Neuronal stem cell (in vitro differentiated cells): ENCODE measurements around the gene MYO1E.

Experiments
- DNase-seq: peaks from one replicate; pipeline ENCODE4 v3.0.0-alpha.2; 2013; ENCODE audit warnings: low spot score
- H2AFZ ChIP-seq: one replicate; pipeline ENCODE4 v1.6.1; 2013; ENCODE audit warnings: mild to moderate bottlenecking, low read length, inconsistent platforms
- H2AK5ac ChIP-seq: 2 replicates; pipeline ENCODE4 v1.6.1; 2013; ENCODE audit warnings: low read depth, mild to moderate bottlenecking, inconsistent platforms, low read length, moderate library complexity, mixed read lengths
- H2BK120ac ChIP-seq: 2 replicates; pipeline ENCODE4 v1.6.1; 2013; ENCODE audit warnings: low read depth, mild to moderate bottlenecking, inconsistent platforms, low read length, moderate library complexity, mixed read lengths
- H2BK12ac ChIP-seq: one replicate; pipeline ENCODE4 v1.6.1; 2013; ENCODE audit warnings: low read length, inconsistent platforms
- H2BK15ac ChIP-seq: 2 replicates; pipeline ENCODE4 v1.6.1; 2013; ENCODE audit warnings: mild to moderate bottlenecking, low read length, inconsistent platforms, mixed read lengths
- H2BK5ac ChIP-seq: one replicate; pipeline ENCODE4 v1.6.1; 2013; ENCODE audit warnings: inconsistent platforms, mild to moderate bottlenecking, low read length, moderate library complexity
- H3K14ac ChIP-seq: one replicate; pipeline ENCODE4 v1.6.1; 2013; ENCODE audit warnings: low read length, inconsistent platforms
- H3K18ac ChIP-seq: 2 replicates; pipeline ENCODE4 v1.6.1; 2013; ENCODE audit warnings: low read length, inconsistent platforms
- H3K23ac ChIP-seq: 2 replicates; pipeline ENCODE4 v1.6.1; 2013; ENCODE audit warnings: low read depth, mild to moderate bottlenecking, mixed read lengths, low read length, inconsistent platforms; ENCODE audit not compliant: poor library complexity
- H3K27ac ChIP-seq: replicated peaks from 3 replicates; pipeline ENCODE4 v1.5.1; 2013; ENCODE audit warnings: low read length, inconsistent platforms
- H3K27me3 ChIP-seq, 3 experiments: 2 replicates each; pipeline ENCODE4 v1.6.1; 2013; ENCODE audit warnings: low read length in 3 of 3, mild to moderate bottlenecking in 2 of 3, inconsistent platforms in 1 of 3, low read depth in 1 of 3, mixed read lengths in 1 of 3, moderate library complexity in 1 of 3; ENCODE audit not compliant: control insufficient read depth in 3 of 3, insufficient read depth in 3 of 3
- H3K36me3 ChIP-seq, 2 donors: replicated peaks in 1 of 2; 2 replicates each; pipeline ENCODE4 v1.6.1; 2013; ENCODE audit warnings: low read length in 2 of 2; ENCODE audit not compliant: control insufficient read depth in 2 of 2, insufficient read depth in 2 of 2
- H3K4ac ChIP-seq: 2 replicates; pipeline ENCODE4 v1.6.1; 2013; ENCODE audit warnings: inconsistent platforms, mild to moderate bottlenecking, low read length, moderate library complexity
- H3K4me1 ChIP-seq, 2 donors: 1 replicate in 1 of 2; 2 replicates in 1 of 2; pipeline ENCODE4 v1.6.1; 2013; ENCODE audit warnings: low read length in 2 of 2, low read depth in 1 of 2; ENCODE audit not compliant: control insufficient read depth in 2 of 2, insufficient read depth in 1 of 2
- H3K4me2 ChIP-seq: one replicate; pipeline ENCODE4 v1.6.1; 2013; ENCODE audit warnings: mild to moderate bottlenecking, low read length, inconsistent platforms; ENCODE audit not compliant: insufficient read depth, poor library complexity, severe bottlenecking
- H3K4me3 ChIP-seq, 2 donors: 2 replicates each; pipeline ENCODE4 v1.5.1; 2013; ENCODE audit warnings: low read length in 2 of 2, mild to moderate bottlenecking in 2 of 2, inconsistent platforms in 1 of 2, moderate library complexity in 1 of 2
- H3K79me1 ChIP-seq: one replicate; pipeline ENCODE4 v1.6.1; 2013; ENCODE audit warnings: low read depth, mild to moderate bottlenecking, inconsistent platforms, low read length, moderate library complexity
- H3K9ac ChIP-seq: one replicate; pipeline ENCODE4 v1.6.1; 2013; ENCODE audit warnings: mild to moderate bottlenecking, low read depth, low read length, inconsistent platforms; ENCODE audit not compliant: poor library complexity
- H3K9me3 ChIP-seq, 2 donors: replicated peaks in 1 of 2; 2 replicates each; pipeline versions ENCODE3 to v1.6.1; 2013; ENCODE audit warnings: low read length in 2 of 2, mild to moderate bottlenecking in 2 of 2, inconsistent platforms in 1 of 2, low read depth in 1 of 2, mixed read lengths in 1 of 2, moderate library complexity in 1 of 2; ENCODE audit not compliant: control insufficient read depth in 2 of 2, insufficient read depth in 1 of 2
- H4K8ac ChIP-seq: one replicate; pipeline ENCODE4 v1.6.1; 2013; ENCODE audit warnings: low read depth, mild to moderate bottlenecking, inconsistent platforms, low read length, moderate library complexity
- H4K91ac ChIP-seq: one replicate; pipeline ENCODE4 v1.6.1; 2013; ENCODE audit warnings: low read length, low read depth, mild to moderate bottlenecking, inconsistent platforms; ENCODE audit not compliant: poor library complexity
- WGBS, 2 donors: extraction: QIAGEN DNeasy Blood & Tissue Kit; methylation state at CpG; one replicate each; pipeline ENCODE4 v1.1.7; 2013; ENCODE audit warnings: missing lambda C conversion rate in 2 of 2, mixed read lengths in 1 of 2; ENCODE audit not compliant: insufficient read length in 2 of 2, insufficient replicate concordance in 1 of 2; ENCODE audit errors: extremely low coverage in 2 of 2; 5-methylcytosine and 5-hydroxymethylcytosine counted together

The MYO1E gene

GRCh38 chr15:59222906-59223550, 149.6 kb downstream of the MYO1E start:
- WGBS, 2 donors, result no CpG with 5 or more reads among the region's 11 CpGs

GRCh38 chr15:59221511-59222505, 150.9 kb downstream of the MYO1E start:
- no peak overlapping the region for H3K27ac ChIP-seq

More at GRCh38 chr15:59222906-59223550, 149.6 kb downstream of the MYO1E start:
- Histone ChIP-seq H2AFZ (no peak overlapping the region), H3K36me3 (peaks cover 0 to 34% of the 10 kb centered on the region in 2 donors), H3K14ac (no peak overlapping the region), H3K4me2 (no peak overlapping the region), H3K4me1 (no peaks in the 10 kb centered on the region), H3K18ac (no peak overlapping the region), H2BK120ac (no peak overlapping the region), H3K79me1 (no peaks in the 10 kb centered on the region), H4K8ac (no peak overlapping the region), H2BK5ac (no peak overlapping the region), H2AK5ac (no peak overlapping the region), H2BK12ac (no peak overlapping the region), H3K9ac (no peak overlapping the region), H3K4ac (no peak overlapping the region), H3K27me3 (no peaks in the 10 kb centered on the region), H4K91ac (no peak overlapping the region), H3K9me3 (no peaks in the 10 kb centered on the region), H2BK15ac (no peak overlapping the region), H3K4me3 (no peak overlapping the region), H3K27ac (no peak overlapping the region), H3K23ac (no peak overlapping the region)
- DNase-seq, result no peak

GRCh38 chr15:59218710-59219109, 154.0 kb downstream of the MYO1E start:
- H3K4me2 ChIP-seq, result no peak overlapping the region
- no peak overlapping the region for H4K8ac ChIP-seq
- no peaks in the 10 kb centered on the region for H3K9me3 ChIP-seq
- H3K4me1 ChIP-seq, result no peaks in the 10 kb centered on the region
- H2BK12ac ChIP-seq, result no peak overlapping the region
- H3K23ac ChIP-seq, result no peak overlapping the region
- no peaks in the 10 kb centered on the region for H3K79me1 ChIP-seq
- no peak overlapping the region for H2AK5ac ChIP-seq
- H2BK5ac ChIP-seq, result no peak overlapping the region
- H3K14ac ChIP-seq, result no peak overlapping the region
- no peak overlapping the region for H2AFZ ChIP-seq
- no CpG with 5 or more reads among the region's 3 CpGs for WGBS, 2 donors
- no peaks in the 10 kb centered on the region for H3K27me3 ChIP-seq
- peaks cover 0 to 39% of the 10 kb centered on the region in 2 donors for H3K36me3 ChIP-seq
- H2BK15ac ChIP-seq, result no peak overlapping the region
- no peak overlapping the region for H4K91ac ChIP-seq
- H3K9ac ChIP-seq, result no peak overlapping the region
- H3K4ac ChIP-seq, result no peak overlapping the region
- no peak overlapping the region for H3K4me3 ChIP-seq
- H2BK120ac ChIP-seq, result no peak overlapping the region
- H3K27ac ChIP-seq, result no peak overlapping the region
- H3K18ac ChIP-seq, result no peak overlapping the region
- no peak for DNase-seq

More at GRCh38 chr15:59221511-59222505, 150.9 kb downstream of the MYO1E start:
- no peak overlapping the region for H2AFZ ChIP-seq
- no peak overlapping the region for H2BK120ac ChIP-seq
- H2BK12ac ChIP-seq, result no peak overlapping the region
- no peak overlapping the region for H3K4me3 ChIP-seq
- H3K23ac ChIP-seq, result no peak overlapping the region
- no peak overlapping the region for H3K18ac ChIP-seq
- no peaks in the 10 kb centered on the region for H3K9me3 ChIP-seq
- no peaks in the 10 kb centered on the region for H3K79me1 ChIP-seq
- H3K4me1 ChIP-seq, result no peaks in the 10 kb centered on the region
- H3K4me2 ChIP-seq, result no peak overlapping the region
- WGBS, 2 donors, result no CpG with 5 or more reads among the region's 5 CpGs
- no peak overlapping the region for H2BK15ac ChIP-seq
- H3K9ac ChIP-seq, result no peak overlapping the region
- H3K27me3 ChIP-seq, result no peaks in the 10 kb centered on the region
- no peak for DNase-seq
- H3K4ac ChIP-seq, result no peak overlapping the region
- no peak overlapping the region for H2BK5ac ChIP-seq
- H4K8ac ChIP-seq, result no peak overlapping the region
- H2AK5ac ChIP-seq, result no peak overlapping the region
- no peak overlapping the region for H3K14ac ChIP-seq
- H4K91ac ChIP-seq, result no peak overlapping the region
- peaks cover 0 to 37% of the 10 kb centered on the region in 2 donors for H3K36me3 ChIP-seq

- Histone ChIP-seq H2BK15ac (no peak overlapping the region), H3K4ac (no peak overlapping the region), H4K8ac (no peak overlapping the region), H3K9ac (no peak overlapping the region), H3K79me1 (no peaks in the 10 kb centered on the region), H3K27ac (no peak overlapping the region), H3K23ac (no peak overlapping the region), H2BK12ac (no peak overlapping the region), H3K18ac (no peak overlapping the region), H3K27me3 (no peaks in the 10 kb centered on the region), H3K4me1 (no peaks in the 10 kb centered on the region), H2AK5ac (no peak overlapping the region), H2BK120ac (no peak overlapping the region), H3K36me3 (peaks cover 0 to 35% of the 10 kb centered on the region in 2 donors), H4K91ac (no peak overlapping the region), H2AFZ (no peak overlapping the region), H2BK5ac (no peak overlapping the region), H3K4me2 (no peak overlapping the region), H3K4me3 (no peak overlapping the region), H3K14ac (no peak overlapping the region), H3K9me3 (no peaks in the 10 kb centered on the region)
- no peak for DNase-seq
- no CpG with 5 or more reads among the region's 14 CpGs for WGBS, 2 donors
Observed at GRCh38 chr15:59217876-59218498, 154.7 kb downstream of the MYO1E start.
